ENCODE results near the gene ALKBH5. TPM values are rescaled to one million over a fixed set of nuclear protein-coding genes. Genes with fewer than 3 reads are reported as not detected.
A peak's percentile ranks its signal among the peaks of the same experiment; 100 is the strongest.

Gene ALKBH5
- total RNA-seq, 2 donors from 2014 or later, result 94.8 to 130 TPM

DNA sequence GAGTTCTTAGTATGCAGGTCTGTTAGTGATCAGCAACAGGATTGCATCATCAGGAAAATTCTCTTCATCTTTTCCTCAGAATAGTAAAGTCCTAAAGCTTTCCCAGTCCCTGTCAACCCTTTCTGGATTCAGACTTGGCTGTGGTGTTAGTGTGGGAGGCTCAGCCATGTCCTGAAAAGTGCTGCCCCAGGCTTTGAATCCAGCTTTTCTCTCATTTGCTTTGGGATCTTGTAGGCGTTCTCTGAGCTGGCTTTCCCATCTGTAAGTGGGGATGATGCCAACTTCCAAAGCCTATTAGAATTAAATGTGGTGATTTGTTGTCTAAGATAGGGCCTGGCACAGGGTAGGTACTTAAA, 3.0 kb downstream of the ALKBH5 start:
- H3K27me3 ChIP-seq, result no peaks in the 10 kb centered on the region
- peak overlapping the region; percentile 53 to 86 for H3K9ac ChIP-seq (ENCODE audit: low read depth in 2 of 2, low read length in 2 of 2)
- no peaks in the 10 kb centered on the region for H3K9me3 ChIP-seq
- no peaks in the 10 kb centered on the region for H3K36me3 ChIP-seq
- peaks cover 36% of the 10 kb centered on the region for H3K4me1 ChIP-seq
- peak overlapping the region; percentile 91 for H3K4me3 ChIP-seq
- intact Hi-C loops (cut with DNase I), result no loop called here
- TF ChIP-seq, protein P1, sequence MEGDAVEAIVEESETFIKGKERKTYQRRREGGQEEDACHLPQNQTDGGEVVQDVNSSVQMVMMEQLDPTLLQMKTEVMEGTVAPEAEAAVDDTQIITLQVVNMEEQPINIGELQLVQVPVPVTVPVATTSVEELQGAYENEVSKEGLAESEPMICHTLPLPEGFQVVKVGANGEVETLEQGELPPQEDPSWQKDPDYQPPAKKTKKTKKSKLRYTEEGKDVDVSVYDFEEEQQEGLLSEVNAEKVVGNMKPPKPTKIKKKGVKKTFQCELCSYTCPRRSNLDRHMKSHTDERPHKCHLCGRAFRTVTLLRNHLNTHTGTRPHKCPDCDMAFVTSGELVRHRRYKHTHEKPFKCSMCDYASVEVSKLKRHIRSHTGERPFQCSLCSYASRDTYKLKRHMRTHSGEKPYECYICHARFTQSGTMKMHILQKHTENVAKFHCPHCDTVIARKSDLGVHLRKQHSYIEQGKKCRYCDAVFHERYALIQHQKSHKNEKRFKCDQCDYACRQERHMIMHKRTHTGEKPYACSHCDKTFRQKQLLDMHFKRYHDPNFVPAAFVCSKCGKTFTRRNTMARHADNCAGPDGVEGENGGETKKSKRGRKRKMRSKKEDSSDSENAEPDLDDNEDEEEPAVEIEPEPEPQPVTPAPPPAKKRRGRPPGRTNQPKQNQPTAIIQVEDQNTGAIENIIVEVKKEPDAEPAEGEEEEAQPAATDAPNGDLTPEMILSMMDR (IDR thresholded peaks at IDR 0.05), result no peak
- H3K27ac ChIP-seq, result peak overlapping the region; percentile 30
- no peak for DNase-seq

DNA sequence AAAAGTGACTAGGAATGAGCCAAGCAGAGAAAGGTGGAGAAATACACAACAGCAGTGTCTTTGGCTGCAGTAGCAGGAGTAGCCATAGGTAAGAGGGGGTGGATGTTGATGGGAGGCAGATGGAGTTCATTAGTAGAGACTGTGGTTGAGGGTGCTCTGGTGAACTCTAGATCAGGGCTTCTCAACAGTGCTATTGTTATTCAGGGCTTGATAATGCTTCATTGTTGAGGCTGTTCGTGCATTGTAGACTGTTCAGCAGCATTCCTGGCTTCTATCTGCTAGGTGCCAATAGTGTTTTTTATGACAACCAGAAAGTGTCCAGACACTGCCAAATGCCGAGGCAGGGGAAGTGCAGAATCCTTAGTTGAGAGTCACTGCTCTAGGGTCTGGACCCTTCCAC, 3.6 kb downstream of the ALKBH5 start:
- intact Hi-C loops (cut with DNase I), result no loop called here
- TF ChIP-seq, protein P1 (IDR thresholded peaks at IDR 0.05), result no peak
- DNase-seq, result no peak
- Histone ChIP-seq H3K9ac (ENCODE audit: low read depth in 2 of 2, low read length in 2 of 2) (peak overlapping the region; percentile 53 to 86), H3K27me3 (no peaks in the 10 kb centered on the region), H3K9me3 (no peaks in the 10 kb centered on the region), H3K36me3 (no peaks in the 10 kb centered on the region), H3K4me3 (peak overlapping the region; percentile 91), H3K27ac (peak overlapping the region; percentile 3), H3K4me1 (peaks cover 30% of the 10 kb centered on the region)

DNA sequence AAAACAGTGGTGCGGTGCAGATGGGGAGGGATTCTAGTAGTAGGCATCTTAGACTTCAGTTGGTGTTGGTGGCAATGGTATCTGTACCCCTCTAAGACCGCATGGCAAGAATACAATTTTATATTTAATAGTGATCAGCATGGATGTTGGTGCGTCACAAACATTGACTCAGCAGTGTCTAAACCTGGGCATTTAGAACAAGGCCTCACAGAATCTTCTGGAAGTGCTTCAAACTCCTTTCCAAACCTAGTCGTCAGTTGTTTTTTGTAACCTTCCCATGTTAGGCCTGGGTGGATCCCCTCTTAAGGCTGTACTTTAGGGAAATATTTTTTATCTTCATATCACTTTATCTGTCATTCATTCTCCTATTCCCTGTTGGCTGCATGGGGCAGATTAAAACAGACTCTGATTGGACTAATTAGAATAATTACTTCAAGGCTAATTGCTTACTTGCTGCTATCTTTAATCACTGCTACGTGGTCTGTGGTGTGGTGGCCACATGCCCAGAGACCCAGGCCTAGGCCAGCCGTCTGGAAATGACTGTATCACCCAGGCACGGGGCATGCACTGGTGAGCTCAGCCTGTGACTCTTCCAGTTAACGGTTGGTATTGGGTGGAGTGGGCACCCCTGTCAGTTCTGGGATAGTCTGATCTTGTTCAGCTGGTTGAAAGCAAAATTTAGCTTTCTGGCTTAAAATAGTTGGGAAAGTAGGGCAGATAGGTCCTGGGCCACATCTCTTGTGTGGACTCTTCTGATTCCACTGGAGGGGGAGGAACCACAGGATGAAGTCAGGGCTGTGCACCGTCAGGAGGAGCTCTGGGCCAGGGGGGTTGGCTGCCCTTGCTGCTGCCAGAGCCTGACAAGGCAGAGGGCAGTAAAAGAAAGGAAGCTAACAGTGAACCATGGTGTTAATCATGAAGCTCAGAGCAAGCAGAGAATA, 4.5 kb downstream of the ALKBH5 start:
- Histone ChIP-seq H3K27me3 (no peaks in the 10 kb centered on the region), H3K36me3 (no peaks in the 10 kb centered on the region), H3K9me3 (no peaks in the 10 kb centered on the region), H3K4me3 (peak overlapping the region; percentile 91), H3K27ac (peak overlapping the region; percentile 3), H3K4me1 (peaks cover 26% of the 10 kb centered on the region), H3K9ac (ENCODE audit: low read depth in 2 of 2, low read length in 2 of 2) (peak overlapping the region in 1 of 2 donors; percentile 86)
- TF ChIP-seq, protein P1 (IDR thresholded peaks at IDR 0.05), result no peak
- intact Hi-C loops (cut with DNase I), result no loop called here
- DNase-seq, result no peak

DNA sequence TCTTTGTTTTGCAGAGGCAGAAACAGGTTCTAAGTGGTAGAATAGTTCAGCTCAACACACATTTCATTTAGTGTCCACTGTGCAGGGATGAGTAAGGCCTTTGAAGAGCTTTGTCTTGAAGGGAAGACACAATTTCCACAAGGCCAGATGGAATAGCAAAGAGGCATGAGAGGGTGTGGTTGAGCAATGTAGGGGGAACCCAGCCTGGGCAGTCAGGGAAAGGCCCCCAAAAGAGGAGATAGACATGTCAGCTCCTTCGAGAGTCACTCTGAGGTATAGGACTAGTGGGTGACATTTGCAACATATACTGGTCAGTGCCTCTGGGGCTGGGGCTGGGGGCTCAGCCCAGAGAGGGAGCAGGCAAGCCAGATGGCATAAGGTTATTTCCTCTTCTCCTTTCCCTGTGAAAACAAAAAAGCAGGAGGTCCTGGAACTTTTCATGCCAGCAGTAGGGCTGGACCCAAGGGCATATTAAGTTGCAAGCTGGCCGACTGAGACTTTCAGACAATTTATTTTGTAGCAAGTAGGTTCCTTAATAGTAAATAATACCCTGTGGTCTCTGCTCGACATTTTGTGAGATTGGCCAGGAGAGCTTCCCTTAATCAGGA, 7.1 kb downstream of the ALKBH5 start:
- intact Hi-C loops (cut with DNase I), result no loop called here
- no peaks in the 10 kb centered on the region for H3K36me3 ChIP-seq
- no peak overlapping the region for H3K9ac ChIP-seq (ENCODE audit: low read depth in 2 of 2, low read length in 2 of 2)
- no peak for DNase-seq
- no peak overlapping the region for H3K27ac ChIP-seq
- no peaks in the 10 kb centered on the region for H3K9me3 ChIP-seq
- TF ChIP-seq, protein P1 (IDR thresholded peaks at IDR 0.05), result no peak
- peaks cover 26% of the 10 kb centered on the region for H3K4me1 ChIP-seq
- no peaks in the 10 kb centered on the region for H3K27me3 ChIP-seq
- H3K4me3 ChIP-seq, result no peak overlapping the region

DNA sequence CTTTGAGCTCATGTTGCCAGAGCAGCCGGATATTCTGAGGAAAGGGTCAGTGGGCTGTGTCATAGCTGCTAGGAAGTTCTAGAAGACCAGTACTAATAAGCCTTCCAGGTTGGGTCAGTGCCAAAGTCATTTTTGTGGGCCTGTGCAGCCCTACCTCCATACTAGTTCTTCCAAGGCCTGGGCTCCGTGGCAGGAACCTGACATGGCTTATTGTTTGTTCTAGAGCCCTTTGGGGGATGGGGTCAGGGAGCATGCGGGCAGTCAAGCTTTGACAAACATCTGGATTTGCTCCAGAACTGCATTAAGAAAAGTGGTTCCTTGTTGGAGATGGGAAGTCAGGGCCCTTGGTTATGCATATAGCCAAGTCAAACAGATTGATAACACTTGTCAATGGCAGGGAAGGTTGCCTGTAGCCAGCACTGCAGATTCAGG, 7.6 kb downstream of the ALKBH5 start:
- no peaks in the 10 kb centered on the region for H3K27me3 ChIP-seq
- intact Hi-C loops (cut with DNase I), result no loop called here
- no peak overlapping the region for H3K27ac ChIP-seq
- peaks cover 22% of the 10 kb centered on the region for H3K4me1 ChIP-seq
- no peak for DNase-seq
- H3K9me3 ChIP-seq, result no peaks in the 10 kb centered on the region
- H3K4me3 ChIP-seq, result no peak overlapping the region
- no peak overlapping the region for H3K9ac ChIP-seq (ENCODE audit: low read depth in 2 of 2, low read length in 2 of 2)
- no peaks in the 10 kb centered on the region for H3K36me3 ChIP-seq
- TF ChIP-seq, protein P1 (IDR thresholded peaks at IDR 0.05), result no peak

Data from colonic mucosa (tissue), 4 donors.